ENCODE results near the gene TCF4.

GRCh38 chr18:55573386-55573785, 14.6 kb downstream of the TCF4 start:
- TF ChIP-seq CTCF (IDR thresholded peaks at IDR 0.05) (no peak), TCF7L2 (IDR thresholded peaks at IDR 0.05; ENCODE audit: low read depth, low read length) (no peak), SIN3A (IDR thresholded peaks at IDR 0.05; ENCODE audit: borderline replicate concordance, insufficient read depth, low read depth, low read length) (no peak), REST (IDR thresholded peaks at IDR 0.05; ENCODE audit: insufficient read depth in 1 of 2, low read depth in 2 of 2, low read length in 1 of 2) (no peak), POLR2AphosphoS5 (IDR thresholded peaks at IDR 0.05; ENCODE audit: low read depth, low read length) (no peak)

Data from Panc1 (cell line).